Measurements from ENCODE around the gene DMKN. TPM values are rescaled to one million over a fixed set of nuclear protein-coding genes. Genes with fewer than 3 reads are reported as not detected.

DMKN gene
- total RNA-seq, 1 donor from 2014 or later, result 213 TPM

DNA sequence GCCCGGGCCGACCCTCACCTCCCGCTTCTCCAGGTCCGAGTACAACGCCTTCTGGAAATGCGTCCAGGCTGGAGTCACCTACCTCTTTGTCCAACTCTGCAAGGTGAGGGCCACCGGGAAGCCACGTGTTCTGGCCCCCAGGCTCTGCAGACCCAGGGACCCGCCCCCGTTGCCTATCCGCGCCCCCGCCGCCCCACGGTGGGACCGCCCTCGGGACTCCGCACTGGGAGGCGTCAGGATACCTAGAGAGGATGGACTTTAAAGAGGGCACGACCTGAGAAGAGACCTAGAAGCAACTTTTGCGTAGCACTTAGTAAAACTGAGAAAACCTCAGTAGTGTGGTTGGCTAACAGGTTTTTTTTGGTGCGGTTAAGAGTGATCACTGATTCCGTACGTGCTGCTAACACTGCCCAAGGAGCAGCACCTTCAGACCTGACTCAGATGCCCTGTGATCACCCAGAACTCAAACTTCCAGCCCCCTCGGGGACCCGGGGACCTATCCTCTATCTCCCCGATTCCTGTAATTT is 32.5 kb upstream of the DMKN start:
- peaks cover 14% of the 10 kb centered on the region for H3K4me1 Mint-ChIP-seq (ENCODE audit: low read depth)
- DNase-seq (ENCODE audit: low spot score, unreplicated experiment), result peak; percentile 24
- peaks cover 3% of the 10 kb centered on the region for H3K36me3 Mint-ChIP-seq (ENCODE audit: insufficient read depth)
- TF ChIP-seq, protein P1, sequence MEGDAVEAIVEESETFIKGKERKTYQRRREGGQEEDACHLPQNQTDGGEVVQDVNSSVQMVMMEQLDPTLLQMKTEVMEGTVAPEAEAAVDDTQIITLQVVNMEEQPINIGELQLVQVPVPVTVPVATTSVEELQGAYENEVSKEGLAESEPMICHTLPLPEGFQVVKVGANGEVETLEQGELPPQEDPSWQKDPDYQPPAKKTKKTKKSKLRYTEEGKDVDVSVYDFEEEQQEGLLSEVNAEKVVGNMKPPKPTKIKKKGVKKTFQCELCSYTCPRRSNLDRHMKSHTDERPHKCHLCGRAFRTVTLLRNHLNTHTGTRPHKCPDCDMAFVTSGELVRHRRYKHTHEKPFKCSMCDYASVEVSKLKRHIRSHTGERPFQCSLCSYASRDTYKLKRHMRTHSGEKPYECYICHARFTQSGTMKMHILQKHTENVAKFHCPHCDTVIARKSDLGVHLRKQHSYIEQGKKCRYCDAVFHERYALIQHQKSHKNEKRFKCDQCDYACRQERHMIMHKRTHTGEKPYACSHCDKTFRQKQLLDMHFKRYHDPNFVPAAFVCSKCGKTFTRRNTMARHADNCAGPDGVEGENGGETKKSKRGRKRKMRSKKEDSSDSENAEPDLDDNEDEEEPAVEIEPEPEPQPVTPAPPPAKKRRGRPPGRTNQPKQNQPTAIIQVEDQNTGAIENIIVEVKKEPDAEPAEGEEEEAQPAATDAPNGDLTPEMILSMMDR (IDR thresholded peaks at IDR 0.05; ENCODE audit: unreplicated experiment), result no peak
- H3K9me3 Mint-ChIP-seq (ENCODE audit: low read depth), result no peaks in the 10 kb centered on the region
- H3K27ac Mint-ChIP-seq, result peak overlapping the region; percentile 97
- peak overlapping the region; percentile 96 for H3K4me3 Mint-ChIP-seq (ENCODE audit: low read depth)
- H3K27me3 Mint-ChIP-seq, result no peaks in the 10 kb centered on the region

DNA sequence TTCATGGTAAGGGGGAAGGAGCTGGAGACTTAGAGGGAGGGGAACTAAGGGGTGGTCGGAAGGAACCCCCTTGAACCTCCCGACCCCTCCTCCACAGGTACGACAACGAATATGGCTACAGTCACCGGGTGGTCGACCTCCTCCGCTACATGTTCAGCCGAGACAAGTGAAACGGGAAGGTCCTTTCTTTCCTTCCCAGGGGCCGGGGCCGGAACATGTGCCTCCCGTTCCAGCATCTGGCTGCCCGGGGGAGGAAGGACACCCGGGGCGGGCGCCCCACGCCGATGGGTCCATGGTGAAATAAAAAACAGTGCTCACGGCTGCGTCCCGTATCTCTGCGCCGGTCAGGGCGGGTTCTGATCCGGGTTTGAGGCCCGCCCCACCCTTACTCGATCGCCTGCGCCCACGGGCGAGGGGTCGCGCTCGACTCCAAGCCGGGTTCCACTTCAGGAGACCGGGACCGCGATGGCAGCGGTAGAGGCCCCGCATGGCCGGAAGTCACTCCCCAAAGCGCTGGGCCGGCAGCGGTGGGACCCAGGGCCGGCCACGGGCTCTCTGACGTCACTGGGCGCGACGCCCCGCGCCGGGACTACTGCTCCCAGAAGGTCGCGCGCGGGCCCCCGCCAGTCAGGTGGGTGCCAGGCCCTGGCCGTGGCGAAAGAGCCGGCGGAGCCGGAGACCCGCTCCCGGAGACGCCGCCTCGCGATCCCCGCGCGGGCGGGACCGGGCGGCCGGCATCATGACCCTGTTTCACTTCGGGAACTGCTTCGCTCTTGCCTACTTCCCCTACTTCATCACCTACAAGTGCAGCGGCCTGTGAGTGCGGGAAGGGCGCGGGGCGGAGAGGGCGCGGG is 31.8 kb upstream of the DMKN start, which contains the start of gene TMEM147:
TMEM147 (plus strand) TSS at position 626 of the 854 bp plus-strand sequence; CDS start at position 740, 114 bp downstream.
- H3K27me3 Mint-ChIP-seq, result no peaks in the 10 kb centered on the region
- peaks cover 14% of the 10 kb centered on the region for H3K4me1 Mint-ChIP-seq (ENCODE audit: low read depth)
- peak within 1 kb of the TSS; percentile 96 for H3K4me3 Mint-ChIP-seq (ENCODE audit: low read depth)
- DNase-seq (ENCODE audit: low spot score, unreplicated experiment), result peak; percentile 86
- H3K9me3 Mint-ChIP-seq (ENCODE audit: low read depth), result no peaks in the 10 kb centered on the region
- H3K36me3 Mint-ChIP-seq (ENCODE audit: insufficient read depth), result peaks cover 4% of the 10 kb centered on the region
- TF ChIP-seq, protein P1 (IDR thresholded peaks at IDR 0.05; ENCODE audit: unreplicated experiment), result no peak
- peak within 1 kb of the TSS; percentile 97 for H3K27ac Mint-ChIP-seq

DNA sequence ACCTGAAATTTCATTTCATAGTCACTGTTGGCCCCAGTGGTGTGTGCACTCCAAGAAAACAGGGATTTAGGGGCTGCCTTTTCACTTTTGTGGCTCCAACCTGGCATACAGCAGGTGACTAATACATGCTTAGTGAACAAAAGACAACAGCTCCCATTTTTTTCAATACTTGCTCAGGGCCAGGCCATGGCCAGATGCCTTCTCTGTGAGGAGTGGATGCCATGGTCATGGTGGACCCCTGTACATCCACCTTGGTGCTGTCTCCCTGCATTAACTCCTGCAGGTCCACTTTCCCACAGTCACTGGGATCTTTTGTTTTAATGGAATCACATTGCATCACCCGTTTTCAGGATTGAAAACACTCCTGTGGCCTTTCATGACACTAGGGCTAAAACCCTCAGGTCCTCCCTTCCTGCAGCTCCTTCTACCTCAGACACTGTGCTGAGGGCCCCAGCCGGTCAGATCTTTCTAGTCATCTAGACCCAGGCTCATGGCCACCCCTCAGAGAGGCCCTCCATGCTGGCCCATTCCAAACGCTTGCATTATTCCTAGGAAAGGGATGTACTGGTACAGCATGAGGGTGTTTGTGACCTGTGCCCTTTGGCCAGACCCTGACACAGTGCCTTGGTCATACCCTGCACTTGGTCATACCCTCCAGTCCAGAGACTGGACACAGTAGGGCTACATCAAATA is 30.8 kb upstream of the DMKN start:
- Mint-ChIP-seq H3K27me3 (no peaks in the 10 kb centered on the region), H3K27ac (peak overlapping the region; percentile 83), H3K4me1 (ENCODE audit: low read depth) (peaks cover 14% of the 10 kb centered on the region), H3K36me3 (ENCODE audit: insufficient read depth) (peaks cover 4% of the 10 kb centered on the region), H3K4me3 (ENCODE audit: low read depth) (peak overlapping the region; percentile 96), H3K9me3 (ENCODE audit: low read depth) (no peaks in the 10 kb centered on the region)
- DNase-seq (ENCODE audit: low spot score, unreplicated experiment), result no peak
- TF ChIP-seq, protein P1 (IDR thresholded peaks at IDR 0.05; ENCODE audit: unreplicated experiment), result no peak

DNA sequence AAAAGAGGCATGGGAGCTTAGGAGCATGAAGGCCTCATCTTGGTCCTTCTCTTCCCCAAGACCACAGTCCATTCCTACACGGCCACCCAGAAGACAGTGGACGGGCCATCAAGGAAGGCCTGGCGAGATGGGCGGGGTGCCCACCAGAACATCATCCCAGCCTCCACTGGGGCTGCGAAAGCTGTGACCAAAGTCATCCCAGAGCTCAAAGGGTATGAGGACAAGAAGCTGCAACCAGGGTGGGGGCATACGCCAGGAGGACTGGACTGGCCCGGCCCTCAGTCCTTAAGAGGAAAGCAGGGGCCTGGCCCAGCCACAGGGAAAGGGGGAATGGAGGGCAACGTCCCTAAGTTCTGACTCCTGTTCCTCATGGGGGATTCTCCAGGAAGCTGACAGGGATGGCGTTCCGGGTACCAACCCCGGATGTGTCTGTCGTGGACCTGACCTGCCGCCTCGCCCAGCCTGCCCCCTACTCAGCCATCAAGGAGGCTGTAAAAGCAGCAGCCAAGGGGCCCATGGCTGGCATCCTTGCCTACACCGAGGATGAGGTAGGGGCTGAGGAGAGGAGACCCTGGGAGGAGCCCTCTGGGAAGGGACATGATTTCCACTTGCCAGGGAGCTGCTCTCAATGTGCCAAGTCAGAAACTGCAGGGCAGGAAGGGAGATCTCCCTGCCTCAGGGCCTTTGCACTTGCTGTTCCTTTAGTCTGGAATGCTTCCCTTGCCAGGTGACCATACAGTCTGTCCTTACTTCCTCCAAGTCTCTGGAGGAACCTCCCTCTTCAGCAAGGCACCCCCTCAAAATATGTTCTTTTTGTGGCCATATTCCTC is 30.0 kb upstream of the DMKN start:
- TF ChIP-seq, protein P1 (IDR thresholded peaks at IDR 0.05; ENCODE audit: unreplicated experiment), result no peak
- H3K9me3 Mint-ChIP-seq (ENCODE audit: low read depth), result no peaks in the 10 kb centered on the region
- no peak overlapping the region for H3K27ac Mint-ChIP-seq
- no peaks in the 10 kb centered on the region for H3K27me3 Mint-ChIP-seq
- peak overlapping the region; percentile 96 for H3K4me3 Mint-ChIP-seq (ENCODE audit: low read depth)
- H3K4me1 Mint-ChIP-seq (ENCODE audit: low read depth), result peaks cover 14% of the 10 kb centered on the region
- peaks cover 2% of the 10 kb centered on the region for H3K36me3 Mint-ChIP-seq (ENCODE audit: insufficient read depth)
- no peak for DNase-seq (ENCODE audit: low spot score, unreplicated experiment)
